ENCODE measurements around the gene PTGER1. TPM values are rescaled to one million over a fixed set of nuclear protein-coding genes. Genes with fewer than 3 reads are reported as not detected.
A peak's percentile ranks its signal among the peaks of the same experiment; 100 is the strongest.

PTGER1 gene
- total RNA-seq, 1 donor from 2014 or later = 0.56 TPM

DNA sequence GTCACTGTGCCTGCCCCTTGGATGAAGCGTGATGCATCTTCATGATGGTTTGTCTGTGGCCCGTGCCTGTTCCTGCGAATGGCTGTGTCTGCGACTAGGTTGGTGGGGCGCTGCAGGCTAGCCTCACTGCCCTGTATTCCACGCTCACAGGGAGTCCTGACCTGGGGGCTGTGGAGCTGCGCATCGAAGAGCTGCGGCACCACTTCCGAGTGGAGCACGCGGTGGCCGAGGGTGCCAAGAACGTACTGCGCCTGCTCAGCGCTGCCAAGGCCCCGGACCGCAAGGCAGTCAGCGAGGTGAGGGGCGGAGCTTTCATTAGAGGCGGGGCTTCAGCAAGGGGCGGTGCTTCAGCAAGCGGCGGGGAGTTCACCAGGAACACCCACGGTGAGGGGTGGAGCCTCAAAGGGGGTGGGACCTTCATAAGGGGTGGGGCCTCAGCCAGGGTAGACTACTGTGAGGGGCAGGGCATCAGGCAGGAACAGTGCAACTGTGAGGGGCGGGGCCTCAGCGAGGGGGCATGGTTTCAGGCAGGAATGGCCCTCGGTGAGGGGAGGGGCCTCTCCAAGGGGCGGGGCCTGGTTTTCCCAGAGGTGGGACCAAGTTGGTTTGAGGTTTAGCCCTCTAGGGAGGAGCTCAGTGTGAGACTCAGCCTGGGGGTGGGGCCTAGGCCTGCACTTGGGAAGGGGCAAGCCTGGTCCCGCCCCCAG, 24.8 kb downstream of the PTGER1 start:
- no peak for DNase-seq (ENCODE audit: extremely low spot score, unreplicated experiment)
- Mint-ChIP-seq H3K4me1 (ENCODE audit: unreplicated experiment) (no peaks in the 10 kb centered on the region), H3K9me3 (no peaks in the 10 kb centered on the region), H3K27ac (no peak overlapping the region), H3K4me3 (no peak overlapping the region), H3K36me3 (peaks cover 25% of the 10 kb centered on the region), H3K27me3 (no peaks in the 10 kb centered on the region)
- TF ChIP-seq, protein P1, sequence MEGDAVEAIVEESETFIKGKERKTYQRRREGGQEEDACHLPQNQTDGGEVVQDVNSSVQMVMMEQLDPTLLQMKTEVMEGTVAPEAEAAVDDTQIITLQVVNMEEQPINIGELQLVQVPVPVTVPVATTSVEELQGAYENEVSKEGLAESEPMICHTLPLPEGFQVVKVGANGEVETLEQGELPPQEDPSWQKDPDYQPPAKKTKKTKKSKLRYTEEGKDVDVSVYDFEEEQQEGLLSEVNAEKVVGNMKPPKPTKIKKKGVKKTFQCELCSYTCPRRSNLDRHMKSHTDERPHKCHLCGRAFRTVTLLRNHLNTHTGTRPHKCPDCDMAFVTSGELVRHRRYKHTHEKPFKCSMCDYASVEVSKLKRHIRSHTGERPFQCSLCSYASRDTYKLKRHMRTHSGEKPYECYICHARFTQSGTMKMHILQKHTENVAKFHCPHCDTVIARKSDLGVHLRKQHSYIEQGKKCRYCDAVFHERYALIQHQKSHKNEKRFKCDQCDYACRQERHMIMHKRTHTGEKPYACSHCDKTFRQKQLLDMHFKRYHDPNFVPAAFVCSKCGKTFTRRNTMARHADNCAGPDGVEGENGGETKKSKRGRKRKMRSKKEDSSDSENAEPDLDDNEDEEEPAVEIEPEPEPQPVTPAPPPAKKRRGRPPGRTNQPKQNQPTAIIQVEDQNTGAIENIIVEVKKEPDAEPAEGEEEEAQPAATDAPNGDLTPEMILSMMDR (conservative IDR thresholded peaks at IDR 0.05) = no peak

DNA sequence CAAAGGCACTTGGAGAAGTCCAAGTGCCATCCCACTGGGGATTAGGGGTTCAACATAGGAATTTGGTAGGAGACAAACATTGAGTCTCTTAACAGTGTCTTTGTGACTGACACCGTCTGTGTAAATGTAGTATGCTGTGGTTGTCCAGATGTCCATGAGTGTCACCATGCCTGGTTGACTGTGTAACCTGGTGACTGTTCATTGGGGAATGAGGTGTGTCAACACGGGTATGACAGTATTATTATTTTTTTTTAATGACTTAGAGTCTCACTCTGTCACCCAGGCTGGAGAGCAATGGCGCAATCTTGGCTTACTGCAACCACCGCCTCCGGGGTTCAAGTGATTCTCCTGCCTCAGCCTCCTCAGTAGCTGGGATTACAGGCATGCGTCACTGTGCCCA, 25.8 kb downstream of the PTGER1 start:
- peak overlapping the region; percentile 75 for H3K27ac Mint-ChIP-seq
- no peak for DNase-seq (ENCODE audit: extremely low spot score, unreplicated experiment)
- H3K9me3 Mint-ChIP-seq = no peaks in the 10 kb centered on the region
- peaks cover 25% of the 10 kb centered on the region for H3K36me3 Mint-ChIP-seq
- TF ChIP-seq, protein P1 (conservative IDR thresholded peaks at IDR 0.05) = no peak
- H3K4me3 Mint-ChIP-seq = no peak overlapping the region
- no peaks in the 10 kb centered on the region for H3K4me1 Mint-ChIP-seq (ENCODE audit: unreplicated experiment)
- no peaks in the 10 kb centered on the region for H3K27me3 Mint-ChIP-seq

DNA sequence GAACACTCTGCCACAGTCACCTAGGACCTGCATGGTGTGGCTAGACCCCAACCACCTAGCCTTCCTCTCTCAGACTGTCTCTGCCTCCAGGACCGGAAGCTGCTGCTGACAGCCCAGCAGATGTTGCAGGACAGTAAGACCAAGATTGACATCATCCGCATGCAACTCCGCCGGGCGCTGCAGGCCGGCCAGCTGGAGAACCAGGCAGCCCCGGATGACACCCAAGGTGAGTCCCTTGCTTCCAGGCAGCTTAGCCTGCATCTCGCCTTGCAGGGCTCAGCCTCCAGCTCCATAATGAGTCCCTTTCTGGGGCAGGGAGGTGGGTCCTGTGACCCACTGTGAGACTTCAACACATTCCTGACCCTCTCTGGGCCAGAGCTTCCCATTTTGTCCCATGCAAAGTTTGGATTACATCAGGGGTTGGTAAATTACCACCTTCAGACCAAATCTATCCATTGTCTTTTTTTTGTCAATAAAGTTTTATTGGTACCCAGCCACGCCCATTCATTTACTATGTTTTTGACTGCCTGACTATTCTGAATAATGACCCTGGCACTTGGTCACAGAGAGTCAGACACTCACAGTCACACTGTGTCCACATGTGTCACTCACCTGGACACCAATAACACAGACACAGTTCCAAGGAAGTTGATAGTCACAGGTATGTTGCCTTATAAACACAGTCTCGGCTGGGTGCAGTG, 28.7 kb downstream of the PTGER1 start:
- Mint-ChIP-seq H3K4me3 (no peak overlapping the region), H3K27me3 (no peaks in the 10 kb centered on the region), H3K9me3 (no peaks in the 10 kb centered on the region), H3K27ac (no peak overlapping the region), H3K4me1 (ENCODE audit: unreplicated experiment) (no peaks in the 10 kb centered on the region), H3K36me3 (peaks cover 28% of the 10 kb centered on the region)
- TF ChIP-seq, protein P1 (conservative IDR thresholded peaks at IDR 0.05) = no peak
- no peak for DNase-seq (ENCODE audit: extremely low spot score, unreplicated experiment)

DNA sequence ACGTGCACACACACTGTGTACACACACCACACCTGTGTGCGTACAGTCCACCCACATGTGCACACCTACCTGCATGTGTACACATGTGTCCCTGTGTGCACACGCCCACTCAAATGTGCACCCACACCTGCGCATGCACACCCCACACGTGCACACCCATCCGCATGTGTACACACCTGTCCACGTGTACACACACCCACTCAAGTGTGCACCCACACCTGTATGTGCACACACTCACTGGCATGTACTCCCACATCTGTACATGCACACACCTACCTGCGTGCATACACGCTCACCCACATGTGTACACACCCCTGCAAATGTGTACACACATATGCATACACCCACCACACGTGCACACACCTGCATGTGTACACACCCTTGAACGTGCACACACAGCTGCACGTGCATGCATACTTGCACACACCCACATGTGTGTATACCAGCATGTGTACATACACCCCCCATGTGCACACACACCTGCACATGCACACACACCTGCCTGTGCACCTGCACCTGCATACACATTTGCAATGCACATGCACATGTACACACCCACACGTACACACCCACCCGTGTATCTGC, 31.4 kb downstream of the PTGER1 start:
- TF ChIP-seq, protein P1 (conservative IDR thresholded peaks at IDR 0.05) = no peak
- Mint-ChIP-seq H3K36me3 (peaks cover 18% of the 10 kb centered on the region), H3K4me3 (no peak overlapping the region), H3K27ac (no peak overlapping the region), H3K4me1 (ENCODE audit: unreplicated experiment) (peaks cover 6% of the 10 kb centered on the region), H3K27me3 (no peaks in the 10 kb centered on the region), H3K9me3 (no peaks in the 10 kb centered on the region)
- no peak for DNase-seq (ENCODE audit: extremely low spot score, unreplicated experiment)

DNA sequence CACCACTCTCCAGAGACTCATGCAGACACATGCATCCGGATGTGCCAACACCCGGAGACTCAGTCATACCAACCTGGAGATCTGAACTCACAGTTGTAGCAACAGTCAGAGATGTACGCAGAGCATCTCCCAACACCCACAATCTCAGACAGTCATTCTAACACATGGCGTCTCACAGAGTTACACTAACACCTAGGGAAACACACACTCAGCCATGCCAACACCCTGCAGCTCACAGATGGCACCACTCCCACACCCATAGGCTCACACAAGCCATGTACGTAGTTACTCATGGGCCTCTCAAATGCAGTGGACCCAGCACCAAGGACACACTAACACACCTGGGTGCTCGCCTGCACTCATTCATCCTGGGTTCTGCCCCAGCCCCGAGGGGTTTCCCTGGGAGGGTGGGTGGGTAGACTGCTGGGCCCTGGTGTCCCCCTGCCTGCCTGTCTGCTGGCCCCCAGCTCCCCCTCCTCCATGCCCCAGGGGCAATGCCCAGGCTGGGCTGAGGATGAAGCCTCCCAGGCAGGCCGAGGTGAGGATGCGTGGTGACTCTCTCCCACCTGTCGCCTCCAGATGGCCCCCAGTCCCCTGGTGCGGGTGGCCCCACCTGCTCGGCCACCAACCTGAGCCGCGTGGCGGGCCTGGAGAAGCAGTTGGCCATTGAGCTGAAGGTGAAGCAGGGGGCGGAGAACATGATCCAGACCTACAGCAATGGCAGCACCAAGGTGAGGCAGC, 32.1 kb downstream of the PTGER1 start:
- H3K36me3 Mint-ChIP-seq = peaks cover 15% of the 10 kb centered on the region
- H3K27me3 Mint-ChIP-seq = no peaks in the 10 kb centered on the region
- H3K4me3 Mint-ChIP-seq = no peak overlapping the region
- peaks cover 6% of the 10 kb centered on the region for H3K4me1 Mint-ChIP-seq (ENCODE audit: unreplicated experiment)
- H3K9me3 Mint-ChIP-seq = no peaks in the 10 kb centered on the region
- H3K27ac Mint-ChIP-seq = no peak overlapping the region
- DNase-seq (ENCODE audit: extremely low spot score, unreplicated experiment) = no peak
- TF ChIP-seq, protein P1 (conservative IDR thresholded peaks at IDR 0.05) = no peak
